Breast epithelium (tissue), 3 donors: ENCODE results near the gene ARNT2.

Experiments
- CTCF ChIP-seq, 3 donors: fragments of 450-650 bp; IDR thresholded peaks; one replicate each; pipeline ENCODE4 v1.5.1; 2016 to 2017; ENCODE audit warnings: antibody characterized with exemption in 3 of 3, mild to moderate bottlenecking in 3 of 3, moderate library complexity in 3 of 3
- POLR2A ChIP-seq: fragments of 450-650 bp; IDR thresholded peaks from one replicate; pipeline ENCODE4 v1.6.1; 2016; ENCODE audit warnings: antibody characterized with exemption, mild to moderate bottlenecking, moderate library complexity

- TF ChIP-seq POLR2A (no peak), CTCF (IDR thresholded peaks at IDR 0.05) (no peak)
These were observed 165.5 kb downstream of the ARNT2 start for GRCh38 chr15:80569656-80570055.
